Calu3 (cell line): ENCODE results near the gene FARP1. TPM values are rescaled to one million over a fixed set of nuclear protein-coding genes. Genes with fewer than 3 reads are reported as not detected.

ENCODE experiments used
- BruUV-seq: library from RNA; stranded (reverse); fragments of 400-500 nt; replicated peaks from 2 replicates; lab custom pipeline; 2021; lab: Mats Ljungman, UMichigan
- CTCF ChIA-PET: fragments of 300-600 bp; sonication (Branson Sonifier 250); formaldehyde crosslinking; loops from one replicate; lab custom pipeline; 2022; ENCODE audit warnings: antibody characterized with exemption; lab: Charles Lee
- DNase-seq: peaks from one replicate; pipeline ENCODE4 v3.0.0; 2022
- H3K27ac Mint-ChIP-seq: one replicate; pipeline ENCODE4 v1.8.0; 2022; ENCODE audit warnings: mixed read lengths; ENCODE audit not compliant: unreplicated experiment
- H3K27me3 Mint-ChIP-seq: one replicate; pipeline ENCODE4 v1.8.0; 2022; ENCODE audit warnings: mixed read lengths; ENCODE audit not compliant: unreplicated experiment
- H3K36me3 Mint-ChIP-seq: one replicate; pipeline ENCODE4 v1.8.0; 2022; ENCODE audit warnings: mild to moderate bottlenecking, moderate library complexity, mixed read lengths; ENCODE audit not compliant: insufficient read depth, unreplicated experiment
- H3K4me1 Mint-ChIP-seq: one replicate; pipeline ENCODE4 v1.8.0; 2022; ENCODE audit warnings: mild to moderate bottlenecking, low read depth, mixed read lengths; ENCODE audit not compliant: unreplicated experiment
- H3K4me3 Mint-ChIP-seq: one replicate; pipeline ENCODE4 v1.8.0; 2022; ENCODE audit warnings: mild to moderate bottlenecking, low read depth, moderate library complexity, mixed read lengths; ENCODE audit not compliant: unreplicated experiment
- H3K9me3 Mint-ChIP-seq: one replicate; pipeline ENCODE4 v1.8.0; 2022; ENCODE audit warnings: low read depth, mixed read lengths; ENCODE audit not compliant: unreplicated experiment
- intact Hi-C: fragments of 100-400 bp; cut with micrococcal nuclease; formaldehyde crosslinking; loops from one replicate; pipeline ENCODE4 v1.10.0; 2022; ENCODE audit not compliant: unreplicated experiment
- total RNA-seq: library from RNA; stranded (reverse); gene quantifications from 2 replicates; pipeline ENCODE4 v1.2.3, GENCODE V29; 2022
- TF ChIP-seq, protein P1 (sequence below): fragments of 200-600 bp; IDR thresholded peaks from one replicate; pipeline ENCODE4 v1.8.0; 2022; ENCODE audit warnings: antibody characterized with exemption; ENCODE audit not compliant: unreplicated experiment

Gene FARP1
- total RNA-seq, 1 experiment from 2014 or later = 47.0 TPM

DNA sequence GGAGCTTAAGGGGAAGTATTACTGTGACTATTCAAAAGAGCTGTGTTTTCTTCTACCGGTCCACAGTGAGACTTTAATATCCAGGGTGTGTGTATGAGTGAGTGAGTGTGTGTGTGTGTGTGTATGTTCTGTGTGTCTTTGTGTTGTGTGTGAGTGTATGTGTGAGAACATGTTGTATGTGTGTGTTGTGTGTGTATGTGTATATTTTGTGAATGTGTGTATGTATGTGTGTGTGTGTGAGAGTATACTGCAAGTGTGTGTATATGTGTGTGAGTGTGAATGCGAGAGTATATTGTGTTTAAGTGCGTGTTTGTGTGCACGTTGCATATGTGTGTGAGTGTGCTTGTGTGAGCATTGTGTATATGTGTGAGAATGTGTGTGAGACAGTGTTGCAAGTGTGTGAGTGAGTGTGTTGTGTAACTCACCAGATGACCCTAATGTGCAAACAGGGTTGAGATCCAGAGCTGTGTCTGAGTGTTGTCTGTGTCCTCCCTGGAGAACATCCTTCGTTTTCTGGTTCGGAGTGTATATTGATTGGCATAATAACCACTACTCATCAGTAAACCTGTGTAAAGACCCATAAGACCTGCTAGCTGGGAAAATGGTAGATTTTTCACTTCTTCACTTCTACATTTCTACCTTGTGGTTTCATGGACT lies 135.3 kb downstream of the FARP1 start:
- CTCF ChIA-PET = no interaction called here
- no TSS peak for BruUV-seq
- Mint-ChIP-seq H3K4me3 (no peak overlapping the region), H3K4me1 (peaks cover 23% of the 10 kb centered on the region), H3K36me3 (no peaks in the 10 kb centered on the region), H3K27me3 (no peaks in the 10 kb centered on the region), H3K27ac (no peak overlapping the region), H3K9me3 (no peaks in the 10 kb centered on the region)
- TF ChIP-seq, protein P1, sequence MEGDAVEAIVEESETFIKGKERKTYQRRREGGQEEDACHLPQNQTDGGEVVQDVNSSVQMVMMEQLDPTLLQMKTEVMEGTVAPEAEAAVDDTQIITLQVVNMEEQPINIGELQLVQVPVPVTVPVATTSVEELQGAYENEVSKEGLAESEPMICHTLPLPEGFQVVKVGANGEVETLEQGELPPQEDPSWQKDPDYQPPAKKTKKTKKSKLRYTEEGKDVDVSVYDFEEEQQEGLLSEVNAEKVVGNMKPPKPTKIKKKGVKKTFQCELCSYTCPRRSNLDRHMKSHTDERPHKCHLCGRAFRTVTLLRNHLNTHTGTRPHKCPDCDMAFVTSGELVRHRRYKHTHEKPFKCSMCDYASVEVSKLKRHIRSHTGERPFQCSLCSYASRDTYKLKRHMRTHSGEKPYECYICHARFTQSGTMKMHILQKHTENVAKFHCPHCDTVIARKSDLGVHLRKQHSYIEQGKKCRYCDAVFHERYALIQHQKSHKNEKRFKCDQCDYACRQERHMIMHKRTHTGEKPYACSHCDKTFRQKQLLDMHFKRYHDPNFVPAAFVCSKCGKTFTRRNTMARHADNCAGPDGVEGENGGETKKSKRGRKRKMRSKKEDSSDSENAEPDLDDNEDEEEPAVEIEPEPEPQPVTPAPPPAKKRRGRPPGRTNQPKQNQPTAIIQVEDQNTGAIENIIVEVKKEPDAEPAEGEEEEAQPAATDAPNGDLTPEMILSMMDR = no peak
- no peak for DNase-seq
- intact Hi-C loops = no loop called here

DNA sequence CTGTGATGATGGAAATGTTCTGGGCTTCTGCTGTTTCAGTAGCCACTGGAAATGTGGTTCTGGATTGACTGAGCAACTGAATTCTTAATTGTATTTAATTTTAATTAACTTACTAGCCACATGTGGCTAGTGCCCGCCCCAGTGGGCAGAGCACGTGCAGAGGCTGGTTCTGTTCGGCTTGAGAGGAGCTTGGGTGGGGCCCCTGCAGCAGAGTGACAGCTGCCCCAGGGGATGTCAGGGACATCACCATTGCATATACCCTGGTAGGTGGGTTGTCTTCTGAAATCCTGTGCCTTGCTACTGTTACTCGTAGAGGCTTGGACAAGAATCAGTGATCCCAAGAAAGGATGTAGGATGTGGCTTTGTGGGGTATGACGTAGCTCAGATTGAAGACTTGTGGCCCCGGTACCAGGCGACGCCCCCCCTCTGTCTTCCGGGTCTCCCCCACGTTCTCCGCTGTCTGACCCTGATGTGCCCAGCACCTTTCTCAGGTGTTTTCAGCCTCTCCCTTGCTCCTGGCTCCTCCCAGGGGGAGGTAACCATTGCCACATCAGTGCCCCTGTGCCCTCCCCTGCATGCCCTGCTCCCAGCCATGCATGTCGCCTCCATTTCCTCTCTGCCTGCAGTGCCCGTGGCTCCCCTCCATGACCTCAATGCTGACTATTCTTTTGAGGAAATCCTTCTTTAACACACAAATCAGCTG lies 136.7 kb downstream of the FARP1 start:
- CTCF ChIA-PET = interaction anchor here (0.6 to 0.7 kb wide), 2 partner anchors 8 to 36 kb away, joined by 3 to 6 read pairs; no protein-coding TSS in a partner anchor

DNA sequence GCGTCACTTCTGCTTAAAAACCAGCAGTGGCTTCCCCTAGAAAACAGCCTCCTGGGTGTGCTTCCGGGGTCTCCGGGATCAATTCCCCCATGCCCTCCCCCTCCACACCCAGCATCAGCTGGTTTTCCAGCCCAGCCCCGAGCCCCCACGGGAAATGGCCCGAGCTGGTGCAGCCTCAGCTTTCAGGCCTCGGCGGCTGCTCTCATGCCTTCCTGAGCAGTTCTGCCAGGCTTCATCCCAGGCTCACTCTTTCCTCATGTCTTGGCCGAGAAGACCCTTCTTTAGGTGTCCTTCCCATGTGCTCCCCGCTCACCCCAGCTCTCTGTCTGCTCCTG lies 137.2 kb downstream of the FARP1 start:
- H3K27ac Mint-ChIP-seq = no peak overlapping the region
- intact Hi-C loops = no loop called here
- no peak overlapping the region for H3K4me3 Mint-ChIP-seq
- H3K27me3 Mint-ChIP-seq = no peaks in the 10 kb centered on the region
- CTCF ChIA-PET = interaction anchor here (0.6 kb wide), 1 partner anchor 37 kb away, joined by 6 read pairs; no protein-coding TSS in a partner anchor
- TF ChIP-seq, protein P1 = no peak
- no peaks in the 10 kb centered on the region for H3K36me3 Mint-ChIP-seq
- BruUV-seq = no TSS peak
- no peak for DNase-seq
- no peaks in the 10 kb centered on the region for H3K9me3 Mint-ChIP-seq
- peaks cover 18% of the 10 kb centered on the region for H3K4me1 Mint-ChIP-seq

More for the DNA sequence above, 136.7 kb downstream of the FARP1 start:
- Mint-ChIP-seq H3K9me3 (no peaks in the 10 kb centered on the region), H3K27me3 (no peaks in the 10 kb centered on the region), H3K27ac (no peak overlapping the region), H3K4me3 (no peak overlapping the region), H3K36me3 (no peaks in the 10 kb centered on the region), H3K4me1 (peaks cover 23% of the 10 kb centered on the region)
- BruUV-seq = no TSS peak
- intact Hi-C loops = no loop called here
- TF ChIP-seq, protein P1 = no peak
- no peak for DNase-seq

DNA sequence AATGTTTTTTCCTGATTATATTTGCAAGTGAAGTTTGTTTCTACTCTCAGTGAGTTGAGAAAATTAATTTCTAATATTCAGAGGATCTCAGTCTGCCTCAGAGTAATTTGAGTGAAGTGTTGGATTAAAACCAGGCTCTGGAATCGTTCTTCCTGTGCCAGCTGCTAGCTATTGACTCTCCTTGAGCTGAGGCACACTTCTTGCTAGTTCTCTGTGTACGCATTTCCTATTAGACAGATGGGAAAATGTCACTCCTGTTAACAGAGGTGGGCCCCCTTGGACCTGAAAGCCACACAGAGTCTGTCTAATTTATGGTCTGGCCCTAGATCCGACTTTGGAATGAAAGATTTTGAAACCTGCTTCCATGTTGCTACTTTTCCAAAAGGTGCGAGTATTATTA lies 141.8 kb downstream of the FARP1 start:
- no peaks in the 10 kb centered on the region for H3K27me3 Mint-ChIP-seq
- peaks cover 7% of the 10 kb centered on the region for H3K4me1 Mint-ChIP-seq
- H3K27ac Mint-ChIP-seq = no peak overlapping the region
- BruUV-seq = no TSS peak
- intact Hi-C loops = no loop called here
- H3K4me3 Mint-ChIP-seq = no peak overlapping the region
- DNase-seq = no peak
- CTCF ChIA-PET = interaction anchor here (0.6 to 1.2 kb wide), 4 partner anchors 15 to 18 kb away, joined by 3 to 5 read pairs (median 4); no protein-coding TSS in a partner anchor
- TF ChIP-seq, protein P1 = no peak
- no peaks in the 10 kb centered on the region for H3K36me3 Mint-ChIP-seq
- H3K9me3 Mint-ChIP-seq = no peaks in the 10 kb centered on the region
